Endothelial cell of umbilical vein (primary cell): ENCODE results near the gene SAE1. TPM values are rescaled to one million over a fixed set of nuclear protein-coding genes. Genes with fewer than 3 reads are reported as not detected.

Source experiments
- BruUV-seq: library from RNA; stranded (reverse); fragments of 400-500 nt; replicated peaks from 2 replicates; lab custom pipeline; 2021; lab: Mats Ljungman, UMichigan
- CTCF ChIA-PET: fragments of 300-600, 350-600 bp; sonication (Branson Sonifier 250); formaldehyde crosslinking; loops from one replicate; lab custom pipeline; 2021; ENCODE audit warnings: antibody characterized with exemption, inconsistent platforms; lab: Charles Lee
- POLR2A ChIA-PET: fragments of 300-600, 350-600 bp; sonication (Branson Sonifier 250); formaldehyde crosslinking; loops from one replicate; lab custom pipeline; 2021; ENCODE audit warnings: antibody characterized with exemption, inconsistent platforms; lab: Charles Lee
- DNase-seq: peaks from one replicate; pipeline ENCODE4 v3.0.0-alpha.2; 2011; ENCODE audit warnings: low read depth, low spot score
- FAIRE-seq: peaks from 2 replicates; lab custom pipeline; 2011; peaks lifted over from hg19 to GRCh38; lab: Jason Lieb, UNC
- H2AFZ ChIP-seq: 2 replicates; pipeline ENCODE4 v1.6.0; 2012; ENCODE audit warnings: low read depth, low read length, control low read depth, inconsistent platforms
- H3K27ac ChIP-seq: 2 replicates; pipeline ENCODE4 v1.5.1; 2011; ENCODE audit warnings: low read depth, mild to moderate bottlenecking, control low read depth, low read length, moderate library complexity; ENCODE audit not compliant: insufficient read depth
- H3K27me3 ChIP-seq, 2 experiments: 2 replicates each; pipeline versions ENCODE4 v1.6.0 to v1.6.1; 2011; ENCODE audit warnings: low read length in 2 of 2, mixed read lengths in 1 of 2; ENCODE audit not compliant: control insufficient read depth in 2 of 2, insufficient read depth in 2 of 2
- H3K36me3 ChIP-seq, 2 experiments: 2 replicates in 1 of 2; 3 replicates in 1 of 2; pipeline ENCODE4 v1.5.1; 2011; ENCODE audit warnings: low read length in 2 of 2, mild to moderate bottlenecking in 1 of 2, moderate library complexity in 1 of 2; ENCODE audit not compliant: control insufficient read depth in 2 of 2, insufficient read depth in 2 of 2; ENCODE audit errors: extremely low read depth in 1 of 2
- H3K4me1 ChIP-seq: 3 replicates; pipeline ENCODE4 v1.5.1; 2011; ENCODE audit warnings: mild to moderate bottlenecking, low read length; ENCODE audit not compliant: control insufficient read depth, insufficient read depth; ENCODE audit errors: extremely low read depth
- H3K4me2 ChIP-seq: 2 replicates; pipeline ENCODE4 v1.6.1; 2011; ENCODE audit warnings: low read length, control low read depth, mixed read lengths; ENCODE audit not compliant: insufficient read depth
- H3K4me3 ChIP-seq, 3 experiments: fragments of 200-600 bp in 1 of 3; sonication (generic), shearing (Covaris generic) in 1 of 3; replicated peaks in 1 of 3; 2 replicates each; pipeline ENCODE4 v1.5.1; 2011 to 2016; ENCODE audit warnings: control low read depth in 3 of 3, low read length in 3 of 3, mild to moderate bottlenecking in 2 of 3, inconsistent platforms in 1 of 3, low read depth in 1 of 3, moderate library complexity in 1 of 3; ENCODE audit not compliant: insufficient read depth in 1 of 3
- H3K79me2 ChIP-seq: 2 replicates; pipeline ENCODE4 v1.6.0; 2012; ENCODE audit warnings: low read length, inconsistent platforms; ENCODE audit not compliant: control insufficient read depth, insufficient read depth
- H3K9ac ChIP-seq: replicated peaks from 2 replicates; pipeline ENCODE3; 2011; ENCODE audit warnings: low read length, control low read depth; ENCODE audit not compliant: insufficient read depth; ENCODE audit errors: extremely low read depth
- H3K9me1 ChIP-seq: replicated peaks from 3 replicates; pipeline ENCODE4 v1.6.0; 2011; ENCODE audit warnings: mild to moderate bottlenecking, low read length; ENCODE audit not compliant: control insufficient read depth, insufficient read depth; ENCODE audit errors: extremely low read depth
- H3K9me3 ChIP-seq: replicated peaks from 2 replicates; pipeline ENCODE4 v1.5.1; 2012; ENCODE audit warnings: low read length, inconsistent platforms; ENCODE audit not compliant: control insufficient read depth, insufficient read depth
- H4K20me1 ChIP-seq: replicated peaks from 2 replicates; pipeline ENCODE3; 2011; ENCODE audit warnings: mild to moderate bottlenecking, low read length; ENCODE audit not compliant: control insufficient read depth, insufficient read depth; ENCODE audit errors: extremely low read depth
- EZH2 ChIP-seq: IDR thresholded peaks from 2 replicates; pipeline ENCODE4 v1.6.1; 2012; ENCODE audit warnings: borderline replicate concordance, low read depth, mild to moderate bottlenecking, moderate library complexity, low read length, inconsistent platforms; ENCODE audit not compliant: severe bottlenecking
- FOS ChIP-seq: IDR thresholded peaks from 2 replicates; pipeline ENCODE4 v1.6.1; 2011; ENCODE audit warnings: mild to moderate bottlenecking, low read length, moderate library complexity, borderline replicate concordance; ENCODE audit not compliant: insufficient read depth
- GATA2 ChIP-seq: IDR thresholded peaks from 2 replicates; pipeline ENCODE4 v1.7.0; 2011; ENCODE audit warnings: low read depth, mild to moderate bottlenecking, moderate library complexity, mixed read lengths, low read length; ENCODE audit not compliant: insufficient read length, insufficient read depth
- JUN ChIP-seq: IDR thresholded peaks from 2 replicates; pipeline ENCODE4 v1.6.1; 2011; ENCODE audit warnings: borderline replicate concordance, low read depth; ENCODE audit not compliant: insufficient read length, insufficient read depth
- MYC ChIP-seq: IDR thresholded peaks from one replicate; pipeline ENCODE4 v1.6.1; 2011; ENCODE audit warnings: mild to moderate bottlenecking, low read depth, low read length
- POLR2A ChIP-seq: IDR thresholded peaks from 2 replicates; pipeline ENCODE4 v1.6.1; 2012; ENCODE audit warnings: low read depth, mild to moderate bottlenecking, control low read depth, low read length
- POLR2AphosphoS5 ChIP-seq: IDR thresholded peaks from 2 replicates; pipeline ENCODE4 v1.6.1; 2012; ENCODE audit warnings: low read depth, mild to moderate bottlenecking, control low read depth, low read length, moderate library complexity; ENCODE audit not compliant: insufficient read depth
- dilution Hi-C: fragments of 300-500 bp; cut with MboI; formaldehyde crosslinking; loops from one replicate; pipeline ENCODE4 v1.15.0; 2019; ENCODE audit warnings: low sequenced_read_pairs; ENCODE audit not compliant: extremely low pct_ligation_motif_present
- intact Hi-C: fragments of 100-400 bp; cut with micrococcal nuclease; formaldehyde crosslinking; loops from one replicate; pipeline ENCODE4 v1.10.0; 2022
- polyA plus RNA-seq, 4 experiments: library from polyadenylated mRNA; depleted of rRNA in 3 of 4; stranded (reverse) in 3 of 4; unstranded in 1 of 4; fragments of >200 nt; gene quantifications; 2 replicates each; pipeline versions ENCODE4 v1.2.1 to v1.2.3, GENCODE V29; 2011 to 2012; ENCODE audit warnings: missing spikeins in 1 of 4
- total RNA-seq: library from RNA; stranded (reverse); gene quantifications from 2 replicates; pipeline ENCODE4 v1.2.3, GENCODE V29; 2021
- TF ChIP-seq, protein P1 (sequence below), 2 donors: IDR thresholded peaks; 1 replicate in 1 of 2; 2 replicates in 1 of 2; pipeline ENCODE4 v1.5.1; 2011; ENCODE audit warnings: low read length in 2 of 2, mild to moderate bottlenecking in 2 of 2, moderate library complexity in 2 of 2, control low read depth in 1 of 2, inconsistent platforms in 1 of 2, low read depth in 1 of 2; ENCODE audit not compliant: insufficient read depth in 1 of 2; ENCODE audit errors: extremely low read depth in 1 of 2
- TF ChIP-seq, protein P2 (sequence below): IDR thresholded peaks from 2 replicates; pipeline ENCODE4 v1.6.1; 2011; ENCODE audit not compliant: insufficient read depth, insufficient read length

The SAE1 gene
- total and polyA plus RNA-seq, 2 donors (not counting 3 experiments of a cell fraction or from before 2014, with no cell fraction given), result 165 to 219 TPM

DNA sequence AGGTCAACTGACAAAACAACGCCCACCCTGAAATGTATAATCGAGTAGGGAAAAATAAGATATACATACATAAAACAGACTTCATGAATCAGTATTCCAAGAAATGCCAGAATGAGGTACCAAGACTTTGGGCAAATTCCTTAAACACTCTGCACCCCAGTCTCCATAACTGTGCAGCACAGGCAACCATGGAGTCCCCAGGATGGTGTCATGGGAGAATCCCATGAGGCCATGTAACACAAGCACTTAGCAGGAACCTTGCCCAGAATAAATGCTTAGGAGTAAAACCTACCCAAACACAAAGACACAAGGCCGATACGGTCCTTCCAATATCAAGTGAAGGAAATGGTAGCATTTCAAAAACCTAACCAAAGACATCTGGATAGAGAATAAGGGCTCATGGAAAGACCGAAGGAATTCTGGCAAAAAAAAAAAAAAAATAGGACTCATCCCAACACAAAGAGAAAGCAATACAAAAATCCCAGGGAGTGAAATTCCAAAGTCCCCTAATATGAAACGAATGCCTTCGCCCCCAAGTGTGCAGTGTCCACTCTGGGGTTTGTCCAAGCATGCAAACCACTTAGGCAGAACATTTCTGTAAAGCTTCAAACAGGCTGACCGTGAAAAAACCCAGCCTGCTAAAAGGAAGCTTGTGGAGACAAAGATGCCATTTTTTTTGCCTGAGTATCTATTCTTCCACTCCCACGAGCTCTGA is 28.1 kb upstream of the SAE1 start:
- FAIRE-seq (no peak), DNase-seq (no peak)
- Histone ChIP-seq H3K27me3 (no peaks in the 10 kb centered on the region), H3K79me2 (peaks cover 89% of the 10 kb centered on the region), H3K4me1 (peaks cover 13% of the 10 kb centered on the region), H3K4me3 (no peak overlapping the region), H2AFZ (no peak overlapping the region), H3K9me3 (no peaks in the 10 kb centered on the region), H3K27ac (no peak overlapping the region), H3K9me1 (no peaks in the 10 kb centered on the region), H3K4me2 (no peak overlapping the region), H4K20me1 (no peaks in the 10 kb centered on the region), H3K9ac (no peak overlapping the region), H3K36me3 (no peaks in the 10 kb centered on the region)
- ChIA-PET POLR2A (interaction anchor here (1.2 kb wide), 1 partner anchor 11 kb away, joined by 3 read pairs; the partner anchor contains the start of gene ZC3H4), CTCF (interaction anchor here (0.9 to 2.9 kb wide), 4 partner anchors 11 to 154 kb away, joined by 3 to 14 read pairs (median 4); partner anchors contain the start of genes CCDC9 and ZC3H4)
- intact Hi-C loops, result no loop called here
- dilution Hi-C loops, result no loop called here
- no TSS peak for BruUV-seq
- TF ChIP-seq, protein P1, sequence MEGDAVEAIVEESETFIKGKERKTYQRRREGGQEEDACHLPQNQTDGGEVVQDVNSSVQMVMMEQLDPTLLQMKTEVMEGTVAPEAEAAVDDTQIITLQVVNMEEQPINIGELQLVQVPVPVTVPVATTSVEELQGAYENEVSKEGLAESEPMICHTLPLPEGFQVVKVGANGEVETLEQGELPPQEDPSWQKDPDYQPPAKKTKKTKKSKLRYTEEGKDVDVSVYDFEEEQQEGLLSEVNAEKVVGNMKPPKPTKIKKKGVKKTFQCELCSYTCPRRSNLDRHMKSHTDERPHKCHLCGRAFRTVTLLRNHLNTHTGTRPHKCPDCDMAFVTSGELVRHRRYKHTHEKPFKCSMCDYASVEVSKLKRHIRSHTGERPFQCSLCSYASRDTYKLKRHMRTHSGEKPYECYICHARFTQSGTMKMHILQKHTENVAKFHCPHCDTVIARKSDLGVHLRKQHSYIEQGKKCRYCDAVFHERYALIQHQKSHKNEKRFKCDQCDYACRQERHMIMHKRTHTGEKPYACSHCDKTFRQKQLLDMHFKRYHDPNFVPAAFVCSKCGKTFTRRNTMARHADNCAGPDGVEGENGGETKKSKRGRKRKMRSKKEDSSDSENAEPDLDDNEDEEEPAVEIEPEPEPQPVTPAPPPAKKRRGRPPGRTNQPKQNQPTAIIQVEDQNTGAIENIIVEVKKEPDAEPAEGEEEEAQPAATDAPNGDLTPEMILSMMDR (IDR thresholded peaks at IDR 0.05; ENCODE audit: extremely low read depth in 1 of 2, insufficient read depth in 1 of 2, low read depth in 1 of 2, low read length in 2 of 2), result no peak
- TF ChIP-seq EZH2 (no peak), FOS (no peak), JUN (no peak), POLR2A (no peak), MYC (no peak), POLR2AphosphoS5 (no peak), GATA2 (no peak)
- TF ChIP-seq, protein P2, sequence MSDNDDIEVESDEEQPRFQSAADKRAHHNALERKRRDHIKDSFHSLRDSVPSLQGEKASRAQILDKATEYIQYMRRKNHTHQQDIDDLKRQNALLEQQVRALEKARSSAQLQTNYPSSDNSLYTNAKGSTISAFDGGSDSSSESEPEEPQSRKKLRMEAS, result no peak
